ENCODE data around the gene RNF10. TPM values are rescaled to one million over a fixed set of nuclear protein-coding genes. Genes with fewer than 3 reads are reported as not detected.

Gene RNF10
- total RNA-seq, 1 experiment from 2014 or later, result 153 TPM

DNA sequence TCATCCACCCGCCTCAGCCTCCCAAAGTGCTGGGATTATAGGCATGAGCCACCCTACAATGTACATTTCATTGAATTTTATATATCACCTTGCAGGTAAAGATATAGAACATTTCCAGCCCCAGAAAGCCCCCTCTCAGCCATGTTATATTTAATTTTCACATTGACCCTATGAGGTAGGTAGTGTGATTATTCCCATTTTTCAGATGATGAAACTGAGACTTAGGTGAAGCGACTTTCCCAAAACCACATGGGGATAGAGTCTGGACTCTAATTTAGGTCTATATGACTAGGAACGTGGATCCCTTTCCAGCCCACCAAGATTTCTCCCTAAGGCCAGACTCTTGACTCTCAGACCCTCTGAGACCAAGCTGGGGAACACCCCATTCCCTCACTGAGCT is 62.7 kb downstream of the RNF10 start:
- no peak for TF ChIP-seq CTCF (conservative IDR thresholded peaks at IDR 0.05)
- no peak overlapping the region for H2AK5ac ChIP-seq (ENCODE audit: insufficient read length, low read length)
- no peak overlapping the region for H3K56ac ChIP-seq (ENCODE audit: insufficient read length, low read depth, low read length)
- peaks cover 15 to 26% of the 10 kb centered on the region in 2 experiments for H3K4me1 Mint-ChIP-seq
- no peak overlapping the region for H3K27ac ChIP-seq (ENCODE audit: insufficient read length, low read depth, low read length)
- no peak overlapping the region for H2BK20ac ChIP-seq (ENCODE audit: low read depth, low read length, poor library complexity, severe bottlenecking)
- H3K4me3 Mint-ChIP-seq, result no peak overlapping the region
- H3K23me2 ChIP-seq (ENCODE audit: insufficient read length, low read depth, low read length, poor library complexity, severe bottlenecking), result no peaks in the 10 kb centered on the region
- DNase-seq, result no peak
- no peaks in the 10 kb centered on the region for H3K36me3 Mint-ChIP-seq (ENCODE audit: insufficient read depth in 1 of 3, low read depth in 3 of 3)
- H3K9me3 Mint-ChIP-seq, result no peaks in the 10 kb centered on the region; a peak in 1 of 5 replicates
- H3K9ac ChIP-seq (ENCODE audit: extremely low read depth, insufficient read length, low read length), result no peak overlapping the region
- H3T11ph ChIP-seq (ENCODE audit: low read length), result no peak overlapping the region
- H3K4me2 ChIP-seq (ENCODE audit: insufficient read depth, insufficient read length, low read length), result no peak overlapping the region
- no CpG with 5 or more reads among the region's 3 CpGs for WGBS (ENCODE audit: extremely low coverage, insufficient read length, low lambda C conversion rate)
- H3K14ac ChIP-seq (ENCODE audit: insufficient read depth, low read length), result no peak overlapping the region
- H2BK120ac ChIP-seq (ENCODE audit: low read depth, low read length, poor library complexity, severe bottlenecking), result no peak overlapping the region
- no peak overlapping the region for H2BK15ac ChIP-seq (ENCODE audit: low read depth, low read length)
- no peak overlapping the region for H2AFZ ChIP-seq (ENCODE audit: low read length)
- no peak overlapping the region for H2BK5ac ChIP-seq (ENCODE audit: insufficient read length, low read length)
- H3K79me2 ChIP-seq (ENCODE audit: insufficient read depth, low read length), result no peaks in the 10 kb centered on the region
- H3K27me3 Mint-ChIP-seq (ENCODE audit: low read depth), result no peaks in the 10 kb centered on the region; the same call in 1 of the 2 replicates
- H3K27ac Mint-ChIP-seq, result no peak overlapping the region
- H4K91ac ChIP-seq (ENCODE audit: insufficient read length, low read depth, low read length), result no peak overlapping the region
- H2BK12ac ChIP-seq (ENCODE audit: insufficient read length, low read depth, low read length), result no peak overlapping the region
- no peak overlapping the region for H4K5ac ChIP-seq (ENCODE audit: insufficient read length, low read depth, low read length)
- H3K23ac ChIP-seq (ENCODE audit: insufficient read length, low read depth, low read length), result no peak overlapping the region
- no peaks in the 10 kb centered on the region for H3K79me1 ChIP-seq (ENCODE audit: insufficient read depth, low read depth, low read length, poor library complexity, severe bottlenecking)
- no peaks in the 10 kb centered on the region for H3K27me3 ChIP-seq (ENCODE audit: insufficient read depth, low read length)
- no peaks in the 10 kb centered on the region; the same call in 1 of the 2 replicates for H3K4me1 ChIP-seq (ENCODE audit: insufficient read depth, low read length)
- no peaks in the 10 kb centered on the region for H4K20me1 ChIP-seq (ENCODE audit: control insufficient read depth, insufficient read depth, insufficient read length)
- H3K4ac ChIP-seq (ENCODE audit: low read depth, low read length), result no peak overlapping the region
- no peaks in the 10 kb centered on the region for H3K9me3 ChIP-seq (ENCODE audit: control insufficient read depth, low read depth, low read length)
- no peak overlapping the region for H4K8ac ChIP-seq (replicated peaks; ENCODE audit: insufficient read length, low read depth, low read length)
- H3K18ac ChIP-seq (ENCODE audit: insufficient read length, low read depth, low read length), result no peak overlapping the region

All from H9 (cell line).